Prostate gland (tissue), 2 donors: ENCODE measurements around the gene CCDC102B. TPM values are rescaled to one million over a fixed set of nuclear protein-coding genes. Genes with fewer than 3 reads are reported as not detected.

Experiments used
- DNase-seq: peaks from one replicate; pipeline ENCODE4 v3.0.0-alpha.2; 2019; ENCODE audit warnings: low spot score
- H3K27ac ChIP-seq, 2 donors: fragments of 200-600 bp; sonication (generic); 2 replicates each; pipeline ENCODE4 v1.5.1; 2017 to 2019
- H3K27me3 ChIP-seq: fragments of 200-600 bp; sonication (generic); replicated peaks from 2 replicates; pipeline ENCODE4 v1.5.1; 2019; ENCODE audit not compliant: insufficient read depth
- H3K36me3 ChIP-seq, 2 donors: fragments of 200-600 bp; sonication (generic); 1 replicate in 1 of 2; 2 replicates in 1 of 2; pipeline versions ENCODE4 v1.5.1 to v1.8.1; 2017 to 2019
- H3K4me1 ChIP-seq: fragments of 200-600 bp; sonication (generic); replicated peaks from 2 replicates; pipeline ENCODE4 v1.5.1; 2019
- H3K4me3 ChIP-seq, 2 donors: fragments of 200-600 bp; sonication (generic); 2 replicates each; pipeline ENCODE4 v1.5.1; 2017 to 2019
- H3K9me3 ChIP-seq: fragments of 200-600 bp; sonication (generic); 2 replicates; pipeline ENCODE4 v1.5.1; 2017
- POLR2A ChIP-seq: fragments of 450-650 bp; IDR thresholded peaks from one replicate; pipeline ENCODE4 v1.6.1; 2016; ENCODE audit warnings: antibody characterized with exemption, mild to moderate bottlenecking
- POLR2AphosphoS5 ChIP-seq: sonication (generic); formaldehyde crosslinking; IDR thresholded peaks from one replicate; pipeline ENCODE4 v1.6.1; 2017; ENCODE audit warnings: antibody characterized with exemption
- whole genome bisulfite sequencing: methylation state at CpG from one replicate; pipeline ENCODE4 v1.1.5; 2018; 5-methylcytosine and 5-hydroxymethylcytosine counted together
- intact Hi-C: fragments of 100-400 bp; cut with DNase I; formaldehyde crosslinking; loops from one replicate; pipeline ENCODE4 v1.14.2; 2022
- total RNA-seq, 2 donors: library from RNA; depleted of rRNA; stranded (reverse); fragments of >200 nt; gene quantifications; one replicate each; pipeline ENCODE4 v1.1.0, GENCODE V29; 2016
- TF ChIP-seq, protein P1 (sequence below), 4 experiments: fragments of 200-600 bp in 2 of 4; fragments of 450-650 bp in 2 of 4; sonication (generic) in 2 of 4; IDR thresholded peaks; 1 replicate in 3 of 4; 2 replicates in 1 of 4; pipeline ENCODE4 v1.5.1; 2016 to 2019; ENCODE audit warnings: antibody characterized with exemption in 4 of 4, mild to moderate bottlenecking in 2 of 4, moderate library complexity in 2 of 4

CCDC102B gene
- total RNA-seq, 2 donors from 2014 or later = 2.9 to 16.5 TPM

DNA sequence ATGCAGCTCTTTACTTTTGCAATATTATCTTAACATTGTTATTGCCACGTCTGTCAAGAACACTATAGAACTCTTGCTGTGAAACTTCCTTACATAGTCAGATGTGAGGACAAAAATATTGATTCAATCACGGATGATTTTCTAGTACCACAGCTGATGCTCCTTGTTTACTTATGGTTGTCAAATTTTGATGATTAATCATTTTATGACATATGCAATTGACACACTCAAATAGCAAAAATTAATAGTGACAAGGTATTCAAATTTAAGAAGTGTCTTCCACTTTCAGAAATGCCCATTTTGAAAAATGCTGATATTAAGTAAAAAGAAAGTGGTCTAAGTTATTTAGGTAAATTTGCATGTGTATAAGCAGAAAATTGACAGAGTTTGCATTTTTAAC is 284.0 kb downstream of the CCDC102B start:
- Histone ChIP-seq H3K4me3 (no peak overlapping the region), H3K27me3 (no peaks in the 10 kb centered on the region), H3K9me3 (no peaks in the 10 kb centered on the region), H3K4me1 (no peaks in the 10 kb centered on the region), H3K27ac (no peak overlapping the region), H3K36me3 (no peaks in the 10 kb centered on the region)
- TF ChIP-seq, protein P1, sequence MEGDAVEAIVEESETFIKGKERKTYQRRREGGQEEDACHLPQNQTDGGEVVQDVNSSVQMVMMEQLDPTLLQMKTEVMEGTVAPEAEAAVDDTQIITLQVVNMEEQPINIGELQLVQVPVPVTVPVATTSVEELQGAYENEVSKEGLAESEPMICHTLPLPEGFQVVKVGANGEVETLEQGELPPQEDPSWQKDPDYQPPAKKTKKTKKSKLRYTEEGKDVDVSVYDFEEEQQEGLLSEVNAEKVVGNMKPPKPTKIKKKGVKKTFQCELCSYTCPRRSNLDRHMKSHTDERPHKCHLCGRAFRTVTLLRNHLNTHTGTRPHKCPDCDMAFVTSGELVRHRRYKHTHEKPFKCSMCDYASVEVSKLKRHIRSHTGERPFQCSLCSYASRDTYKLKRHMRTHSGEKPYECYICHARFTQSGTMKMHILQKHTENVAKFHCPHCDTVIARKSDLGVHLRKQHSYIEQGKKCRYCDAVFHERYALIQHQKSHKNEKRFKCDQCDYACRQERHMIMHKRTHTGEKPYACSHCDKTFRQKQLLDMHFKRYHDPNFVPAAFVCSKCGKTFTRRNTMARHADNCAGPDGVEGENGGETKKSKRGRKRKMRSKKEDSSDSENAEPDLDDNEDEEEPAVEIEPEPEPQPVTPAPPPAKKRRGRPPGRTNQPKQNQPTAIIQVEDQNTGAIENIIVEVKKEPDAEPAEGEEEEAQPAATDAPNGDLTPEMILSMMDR (IDR thresholded peaks at IDR 0.05) = no peak
- TF ChIP-seq POLR2A (no peak), POLR2AphosphoS5 (no peak)
- 57% methylated on average over 2 of the region's 2 CpGs for WGBS
- intact Hi-C loops = no loop called here
- DNase-seq = no peak

DNA sequence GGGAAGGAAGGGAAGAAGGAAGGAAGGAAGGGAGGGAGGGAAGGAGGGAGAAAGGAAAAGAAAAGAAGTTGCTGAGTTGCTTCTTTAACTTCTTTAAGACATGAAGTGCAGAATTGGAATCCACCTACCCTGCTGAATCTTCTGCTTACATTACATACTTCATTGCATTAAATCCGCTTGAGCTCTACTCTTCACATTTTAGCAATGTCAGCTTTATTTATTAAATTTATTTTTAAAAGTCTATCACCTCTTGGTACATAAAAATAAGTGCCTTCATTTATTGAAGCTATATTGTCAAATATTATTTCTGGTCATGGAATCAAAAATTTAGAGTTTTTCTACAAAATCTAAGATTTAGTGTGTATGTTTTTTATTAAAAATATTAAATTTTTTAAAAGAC is 284.6 kb downstream of the CCDC102B start:
- intact Hi-C loops = no loop called here
- WGBS = 86% methylated on average over 1 of the region's 1 CpG
- H3K27me3 ChIP-seq = no peaks in the 10 kb centered on the region
- TF ChIP-seq, protein P1 (IDR thresholded peaks at IDR 0.05) = no peak
- TF ChIP-seq POLR2AphosphoS5 (no peak), POLR2A (no peak)
- no peak overlapping the region for H3K4me3 ChIP-seq
- no peaks in the 10 kb centered on the region for H3K4me1 ChIP-seq
- no peaks in the 10 kb centered on the region for H3K36me3 ChIP-seq
- no peaks in the 10 kb centered on the region for H3K9me3 ChIP-seq
- no peak overlapping the region for H3K27ac ChIP-seq
- DNase-seq = no peak

DNA sequence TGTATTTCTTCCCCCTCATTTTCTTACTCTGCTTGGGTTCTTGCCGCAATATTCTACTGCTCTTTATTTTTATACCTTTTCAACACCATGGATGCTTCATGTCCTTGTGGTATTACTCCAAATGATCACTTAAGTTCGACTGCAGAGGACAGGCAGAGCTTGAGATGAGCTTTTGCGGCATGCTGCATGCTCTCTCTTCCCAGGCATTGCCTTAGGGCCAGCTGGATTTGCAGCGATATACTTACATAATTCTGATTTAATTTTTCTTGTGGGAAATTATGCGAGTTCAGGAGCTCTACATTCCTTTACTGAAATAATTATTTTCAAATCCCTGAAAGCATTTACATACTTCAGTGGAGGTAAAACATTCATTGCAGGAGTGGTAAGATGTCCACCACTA is 288.1 kb downstream of the CCDC102B start:
- DNase-seq = no peak
- H3K9me3 ChIP-seq = no peaks in the 10 kb centered on the region
- intact Hi-C loops = no loop called here
- WGBS = 90% methylated on average over 5 of the region's 5 CpGs
- H3K27me3 ChIP-seq = no peaks in the 10 kb centered on the region
- no peaks in the 10 kb centered on the region for H3K4me1 ChIP-seq
- H3K27ac ChIP-seq = no peak overlapping the region
- no peak overlapping the region for H3K4me3 ChIP-seq
- TF ChIP-seq POLR2A (no peak), POLR2AphosphoS5 (no peak)
- TF ChIP-seq, protein P1 (IDR thresholded peaks at IDR 0.05) = no peak
- H3K36me3 ChIP-seq = no peaks in the 10 kb centered on the region

DNA sequence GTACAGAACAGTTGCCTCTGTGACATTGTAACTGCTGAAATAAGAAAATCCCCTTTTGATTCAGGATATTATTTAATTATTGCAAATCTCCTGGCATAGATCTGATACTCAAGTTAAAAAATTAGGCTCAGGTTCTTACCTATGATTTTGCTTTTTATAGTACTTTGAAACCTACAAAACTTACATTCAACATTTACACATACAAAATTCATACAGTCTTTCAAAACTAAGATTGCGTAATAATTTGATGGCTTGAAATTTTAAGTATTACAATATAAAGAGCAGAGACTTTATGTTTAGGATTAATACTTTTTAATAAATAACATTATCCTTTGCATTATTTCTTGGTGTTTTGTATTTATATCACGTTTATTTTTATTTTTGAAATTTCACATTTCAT is 291.1 kb downstream of the CCDC102B start:
- Histone ChIP-seq H3K4me1 (no peaks in the 10 kb centered on the region), H3K9me3 (no peaks in the 10 kb centered on the region), H3K27ac (no peak overlapping the region), H3K4me3 (no peak overlapping the region), H3K36me3 (no peaks in the 10 kb centered on the region), H3K27me3 (no peaks in the 10 kb centered on the region)
- TF ChIP-seq POLR2A (no peak), POLR2AphosphoS5 (no peak)
- TF ChIP-seq, protein P1 (IDR thresholded peaks at IDR 0.05) = no peak
- WGBS = 93% methylated on average over 2 of the region's 2 CpGs
- intact Hi-C loops = no loop called here
- DNase-seq = no peak

DNA sequence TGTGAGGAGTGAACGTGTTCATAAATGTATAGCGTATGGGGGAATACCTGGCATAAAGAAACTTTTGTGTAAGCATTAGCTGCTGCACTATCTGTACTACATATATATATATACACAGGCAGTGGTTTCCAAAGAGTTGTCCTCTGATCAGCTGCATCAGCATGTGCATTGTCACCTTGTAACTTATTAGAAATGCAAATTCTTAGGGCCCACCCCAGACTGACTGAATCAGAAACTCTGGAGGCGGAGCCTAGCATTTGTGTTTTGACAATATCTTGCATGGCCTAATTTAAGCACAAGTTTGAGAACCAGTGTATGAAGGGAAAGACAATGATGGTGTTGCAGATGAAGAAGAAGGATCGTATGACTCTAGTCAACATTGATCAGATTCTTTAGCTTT is 299.5 kb downstream of the CCDC102B start:
- Histone ChIP-seq H3K36me3 (no peaks in the 10 kb centered on the region), H3K27me3 (no peaks in the 10 kb centered on the region), H3K4me3 (no peak overlapping the region), H3K4me1 (no peaks in the 10 kb centered on the region), H3K27ac (no peak overlapping the region), H3K9me3 (no peaks in the 10 kb centered on the region)
- intact Hi-C loops = no loop called here
- 93% methylated on average over 4 of the region's 4 CpGs for WGBS
- no peak for DNase-seq
- no peak for TF ChIP-seq POLR2A
- no peak for TF ChIP-seq POLR2AphosphoS5
- TF ChIP-seq, protein P1 (IDR thresholded peaks at IDR 0.05) = no peak
